GM21526 (cell line): Measurements from ENCODE around the gene SYT7.

Experiments
- ATAC-seq: cut with Tn5 transposase; IDR thresholded peaks from one replicate; pipeline ENCODE4 v1.9.1; 2021; ENCODE audit warnings: moderate library complexity; ENCODE audit not compliant: unreplicated experiment, low FRiP score

SYT7 gene

DNA sequence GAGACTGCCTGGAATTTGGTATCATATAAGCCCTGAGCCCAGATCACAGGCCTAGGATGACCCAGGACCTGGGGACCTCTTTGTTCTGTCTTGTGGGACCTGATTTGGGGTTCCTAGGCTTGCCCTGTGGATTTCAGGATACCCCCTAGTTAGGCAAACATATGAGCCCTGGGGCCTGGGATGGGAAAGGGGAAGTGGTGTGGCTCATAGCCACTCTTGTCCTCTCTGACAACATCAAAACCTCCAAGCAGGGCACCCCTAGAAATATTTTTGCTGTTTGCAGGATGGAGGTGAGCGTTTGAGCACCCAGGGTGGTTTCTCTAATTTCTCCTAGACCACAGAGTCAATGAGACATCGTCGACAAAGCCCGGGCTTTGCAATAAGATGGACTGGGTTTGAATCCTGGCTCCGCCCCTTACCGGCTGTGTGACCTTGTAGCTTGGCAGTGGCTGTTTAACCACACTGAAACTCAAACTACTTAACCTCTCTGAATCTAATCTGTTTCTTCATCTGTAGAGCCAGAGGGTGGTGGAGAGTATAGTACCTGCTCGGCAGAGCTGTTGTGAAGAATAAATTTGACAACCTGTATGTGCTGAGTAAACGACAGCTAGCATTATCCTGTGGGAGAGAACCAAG lies 77.6 kb downstream of the SYT7 start:
- ATAC-seq = no peak

DNA sequence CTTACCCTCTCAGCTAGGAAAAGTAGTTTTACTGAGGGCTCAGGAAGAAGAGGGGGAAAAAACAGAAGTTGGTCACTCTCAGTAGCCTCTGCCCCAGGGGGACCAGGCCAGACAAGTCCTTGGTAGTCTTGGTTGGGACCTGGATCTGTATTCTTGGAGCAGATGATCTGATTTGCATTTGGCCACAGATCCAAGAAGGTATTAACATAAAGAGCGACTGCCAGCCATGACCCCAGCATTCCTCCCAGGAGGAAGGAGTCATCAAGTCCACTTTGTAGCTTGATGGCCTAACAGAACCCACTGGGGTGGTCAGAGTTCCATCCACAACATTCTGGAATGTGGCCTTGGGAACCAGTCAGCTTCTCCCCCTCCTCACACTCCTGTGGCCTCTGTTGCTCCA lies 78.4 kb downstream of the SYT7 start:
- no peak for ATAC-seq

DNA sequence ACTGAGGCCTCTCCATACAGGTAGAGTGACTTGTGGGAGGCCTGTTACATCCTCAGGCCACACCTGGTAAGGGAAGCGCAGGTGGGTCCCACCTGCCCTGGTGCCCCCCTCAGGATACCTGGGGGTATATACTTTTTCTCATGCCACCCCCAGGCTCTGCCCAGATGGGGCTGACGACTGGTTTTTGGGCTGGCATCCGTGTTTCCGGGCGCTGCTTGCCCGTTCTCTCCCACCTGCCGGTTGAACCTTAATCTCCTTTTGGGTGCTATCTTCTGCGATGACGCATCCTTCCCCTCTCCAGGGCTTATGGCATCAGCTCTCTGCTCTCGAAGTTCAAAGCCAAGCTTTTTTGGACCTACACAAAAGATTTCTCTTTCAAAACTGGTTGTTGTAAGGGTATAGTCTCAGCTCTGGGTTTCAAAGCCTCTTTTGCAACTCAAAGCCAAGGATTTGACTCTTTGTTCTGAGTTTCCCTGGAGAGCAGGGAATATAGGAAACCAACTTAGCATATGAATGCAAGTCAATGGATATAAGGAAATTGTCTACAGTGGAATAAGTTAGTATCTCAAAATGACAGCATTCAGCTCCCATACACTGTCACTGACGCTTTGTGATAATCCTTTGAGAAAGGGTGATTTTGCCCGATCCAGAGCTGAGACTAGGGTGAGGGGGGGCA lies 80.9 kb downstream of the SYT7 start:
- ATAC-seq = no peak

DNA sequence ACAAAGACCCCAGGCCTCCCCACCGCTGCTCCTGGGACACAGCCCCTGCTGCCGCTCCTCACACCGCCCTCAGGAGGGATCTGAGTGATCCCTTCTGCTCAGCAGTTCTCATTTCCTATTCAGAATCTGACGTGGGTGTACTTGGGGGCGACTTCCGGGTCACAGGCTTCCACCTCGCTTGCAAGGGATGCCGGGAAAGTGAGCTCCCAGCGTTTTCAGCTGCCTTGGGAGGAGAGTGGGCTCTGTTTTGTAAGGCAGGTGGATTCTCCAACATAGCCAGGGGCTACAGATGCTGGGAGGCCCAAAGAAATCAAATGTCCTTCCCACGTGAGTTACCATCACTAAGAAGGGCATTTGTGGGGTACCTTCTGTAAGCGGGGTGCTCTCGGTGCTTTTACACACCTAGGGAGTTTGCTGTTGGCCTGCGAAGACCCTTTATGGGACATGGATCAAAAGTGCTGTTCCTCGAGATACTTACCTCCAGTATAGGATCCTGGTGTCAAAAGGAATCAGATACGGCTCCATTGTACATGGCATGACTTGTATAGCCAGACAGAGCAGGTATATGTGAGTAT lies 82.0 kb downstream of the SYT7 start:
- ATAC-seq = no peak

DNA sequence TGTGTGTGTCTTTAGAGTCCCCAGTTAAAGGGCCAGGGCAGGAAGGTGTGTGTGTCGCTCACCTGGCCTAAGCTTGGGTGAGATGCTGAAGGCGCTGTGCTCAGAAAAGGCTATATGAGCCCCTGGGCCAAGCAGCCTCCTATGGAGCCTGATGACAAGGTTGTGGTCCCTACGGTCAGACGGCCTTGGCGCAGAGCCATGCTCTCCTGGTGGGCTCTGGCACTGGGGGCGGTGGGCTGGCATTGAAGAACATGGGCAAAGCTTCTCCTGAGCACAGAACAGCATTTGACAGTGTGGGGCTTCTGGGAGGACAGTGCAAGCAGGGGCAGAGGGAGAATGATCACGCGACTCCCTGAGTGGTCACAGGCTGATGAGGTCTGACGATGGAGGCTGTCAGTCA lies 83.0 kb downstream of the SYT7 start:
- ATAC-seq = no peak

DNA sequence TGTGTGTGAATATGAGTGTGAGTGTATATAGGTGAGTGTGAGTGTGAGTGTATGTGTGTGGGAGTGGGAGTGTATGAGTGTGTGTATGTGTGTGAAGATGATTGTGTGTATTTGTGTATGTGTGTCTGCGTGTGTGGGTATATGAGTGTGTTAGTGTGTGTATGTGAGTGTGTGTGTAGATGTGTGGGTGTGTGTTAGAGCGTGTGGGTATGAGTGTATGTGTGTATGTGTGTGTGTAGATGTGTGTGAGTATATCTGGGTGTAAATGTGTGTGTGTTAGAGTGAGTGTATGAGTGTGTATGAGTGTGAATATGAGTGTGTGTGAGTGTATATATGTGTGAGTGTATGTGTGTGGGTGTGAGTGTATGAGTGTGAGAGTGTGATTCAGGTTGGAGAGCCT lies 83.4 kb downstream of the SYT7 start:
- ATAC-seq = no peak

DNA sequence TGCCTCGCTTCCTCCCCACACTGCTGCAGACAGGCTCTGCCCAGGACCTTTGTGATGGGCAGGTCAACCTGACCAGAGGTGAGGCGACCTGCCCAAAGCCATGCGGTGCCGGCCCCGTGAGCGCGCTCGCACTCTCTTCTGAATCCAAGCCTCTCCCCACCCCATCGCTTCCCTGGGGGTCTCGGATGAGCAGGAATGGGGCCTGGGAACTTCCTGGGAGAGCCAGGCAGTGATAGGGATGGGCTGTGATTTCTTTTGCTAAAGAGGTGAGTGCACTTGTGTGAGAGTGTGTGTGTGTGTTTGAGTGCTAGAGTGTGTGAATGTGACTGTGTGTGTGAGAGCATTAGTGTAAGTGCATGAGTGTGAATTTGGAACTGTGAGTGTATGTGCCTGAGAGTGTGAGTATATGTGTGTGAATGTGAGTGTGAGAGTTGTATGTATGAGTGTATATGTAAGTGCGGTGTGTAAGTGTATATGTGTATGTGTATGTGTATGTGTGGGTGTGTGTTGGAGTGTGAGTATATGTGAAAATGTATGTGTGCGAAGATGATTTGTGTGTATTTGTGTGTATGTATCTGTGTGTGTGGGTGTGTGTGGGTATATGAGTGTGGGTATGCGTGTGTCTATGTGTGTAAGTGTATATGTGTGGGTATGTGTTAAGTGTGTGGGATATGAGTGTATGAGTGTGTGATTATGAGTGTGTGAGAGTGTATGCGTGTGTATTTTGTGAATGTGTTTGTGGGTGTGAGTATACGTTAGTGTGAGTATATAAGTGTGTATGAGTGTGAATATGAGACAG lies 84.1 kb downstream of the SYT7 start:
- ATAC-seq = no peak

DNA sequence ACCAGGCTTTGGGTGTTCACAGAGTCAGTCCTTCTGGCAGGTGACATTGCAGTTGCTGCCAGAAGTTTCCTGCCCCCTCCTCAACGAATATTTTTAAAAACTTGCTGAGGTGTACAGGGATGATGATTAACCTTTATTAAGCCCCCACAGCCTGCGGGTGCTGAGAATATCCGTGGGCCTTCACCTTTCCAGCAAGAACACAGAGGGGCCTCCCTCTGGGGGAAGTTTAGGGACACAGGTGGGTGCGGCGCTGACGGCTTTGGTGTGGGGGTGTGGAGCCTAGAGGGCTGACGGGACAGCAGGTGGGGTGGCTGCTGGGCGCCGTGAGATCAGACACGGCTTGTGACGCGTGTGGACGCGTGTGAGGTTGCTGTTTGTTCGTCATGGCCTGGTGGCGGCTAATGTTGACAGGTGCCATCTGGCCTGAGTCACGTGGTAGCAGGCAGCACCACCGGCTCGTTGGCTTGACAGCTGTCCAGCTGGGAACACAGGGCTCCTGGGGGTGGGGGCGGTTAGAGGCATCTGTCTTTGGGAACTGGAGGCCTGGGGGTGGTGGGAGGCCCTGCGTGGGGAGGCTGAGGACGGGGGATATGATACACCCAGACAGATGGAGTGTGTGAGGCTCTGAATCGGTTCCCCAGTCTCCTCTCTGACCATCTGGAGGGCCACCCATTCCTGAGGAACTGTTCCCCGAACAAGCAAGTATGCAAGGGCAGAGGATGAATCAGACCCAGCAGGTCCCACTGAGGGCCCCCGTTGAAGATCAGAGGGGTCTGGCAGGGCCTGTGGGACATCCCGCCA lies 84.9 kb downstream of the SYT7 start:
- no peak for ATAC-seq

DNA sequence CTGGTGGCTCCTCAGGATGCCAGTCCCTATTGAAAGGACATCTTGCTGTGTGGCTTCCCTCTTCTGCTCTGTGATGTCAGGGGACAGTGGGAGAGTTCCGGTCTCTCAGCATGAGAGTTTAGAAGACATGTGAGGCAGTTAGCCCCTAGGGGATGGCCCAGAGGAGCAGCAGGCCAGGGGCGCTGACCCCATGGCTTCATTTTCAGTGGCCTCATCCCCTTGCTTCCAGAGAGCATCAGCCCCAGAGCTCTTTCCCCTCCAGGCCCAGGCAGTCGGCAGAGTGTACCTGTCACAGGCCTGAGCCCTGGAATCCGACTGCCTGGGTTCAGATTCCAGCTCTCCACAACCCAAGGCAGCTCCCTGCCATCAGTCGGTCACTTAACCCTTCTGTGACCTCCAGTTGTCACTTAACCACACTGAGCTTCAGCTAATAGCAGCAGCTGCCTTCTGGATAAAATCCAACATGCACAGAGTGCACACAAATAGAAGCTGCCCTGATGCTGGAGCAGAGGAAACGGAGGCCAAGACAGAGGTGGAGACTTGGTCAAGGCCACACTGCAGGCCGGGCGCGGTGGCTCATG lies 86.4 kb downstream of the SYT7 start:
- no peak for ATAC-seq

DNA sequence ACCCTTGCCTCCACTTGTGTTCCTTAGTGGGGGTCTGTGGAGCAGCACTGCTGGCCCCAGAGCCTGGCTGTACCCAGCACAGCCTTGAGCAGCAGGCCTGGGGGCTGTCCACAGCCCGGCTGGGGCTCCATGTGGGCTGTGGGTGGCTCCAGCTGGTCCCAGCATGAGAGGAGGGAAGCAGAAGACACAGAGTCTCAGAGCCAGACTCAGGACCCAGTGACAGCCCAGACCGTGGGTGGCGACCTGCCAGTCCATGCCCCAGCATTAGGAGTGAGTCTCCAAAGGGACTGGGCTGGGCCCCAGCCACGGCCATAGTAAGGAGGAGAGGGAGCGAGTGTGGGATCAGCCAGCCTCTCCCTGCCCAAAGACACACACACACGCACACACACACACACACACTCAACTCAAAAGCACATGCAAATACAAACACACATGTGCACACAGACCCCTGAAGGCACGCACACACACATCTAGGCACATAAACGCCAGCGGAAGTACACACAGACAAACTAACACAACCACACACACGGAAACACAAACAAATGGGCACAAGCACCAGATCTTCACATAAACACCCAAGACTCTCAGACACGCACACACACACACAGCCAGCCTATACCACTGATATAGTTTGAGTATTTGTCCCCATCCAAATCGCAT lies 89.0 kb downstream of the SYT7 start:
- no peak for ATAC-seq

DNA sequence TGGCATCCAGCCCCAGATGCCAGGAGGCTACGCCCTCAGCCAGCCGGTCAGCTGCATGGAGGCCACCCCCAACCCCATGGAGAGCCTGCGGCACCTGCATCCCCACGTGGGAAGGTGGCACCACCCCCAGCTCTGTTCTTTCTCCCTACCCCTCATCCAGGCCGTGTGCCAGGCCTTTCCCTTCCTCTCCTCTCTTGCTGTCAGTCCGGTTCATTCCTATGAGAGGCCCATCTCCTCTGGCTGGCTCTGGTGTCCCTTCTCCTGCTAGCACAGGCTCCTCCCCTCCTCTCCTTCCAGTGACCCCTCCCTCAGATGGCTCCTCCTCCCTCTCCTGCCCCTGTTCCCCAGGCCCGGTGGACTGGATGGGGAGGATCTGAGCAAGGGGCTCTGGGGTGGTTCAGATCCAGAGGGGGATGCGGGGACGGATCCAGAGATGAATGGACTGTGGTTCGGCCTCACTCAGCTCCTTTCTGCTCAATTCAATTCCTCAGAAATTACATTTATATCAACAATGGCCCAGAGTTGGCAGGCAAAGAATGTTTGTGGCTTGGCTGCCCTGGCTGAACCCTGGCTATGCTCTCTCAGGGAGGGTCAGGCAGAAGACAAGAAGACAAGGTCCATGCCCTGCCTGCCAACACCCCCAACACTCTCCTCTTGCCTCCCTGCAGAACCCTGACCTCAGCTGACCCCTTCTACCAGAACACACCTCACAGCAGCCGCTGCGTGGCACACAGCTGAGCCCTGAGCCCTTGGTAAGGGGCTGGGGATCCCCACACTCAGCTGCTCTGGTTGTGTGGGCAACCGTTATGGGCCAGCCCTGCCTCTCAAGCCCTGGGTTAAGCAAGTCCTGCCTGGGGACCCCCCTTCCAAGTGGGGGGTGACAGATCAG lies 90.8 kb downstream of the SYT7 start:
- ATAC-seq = no peak

DNA sequence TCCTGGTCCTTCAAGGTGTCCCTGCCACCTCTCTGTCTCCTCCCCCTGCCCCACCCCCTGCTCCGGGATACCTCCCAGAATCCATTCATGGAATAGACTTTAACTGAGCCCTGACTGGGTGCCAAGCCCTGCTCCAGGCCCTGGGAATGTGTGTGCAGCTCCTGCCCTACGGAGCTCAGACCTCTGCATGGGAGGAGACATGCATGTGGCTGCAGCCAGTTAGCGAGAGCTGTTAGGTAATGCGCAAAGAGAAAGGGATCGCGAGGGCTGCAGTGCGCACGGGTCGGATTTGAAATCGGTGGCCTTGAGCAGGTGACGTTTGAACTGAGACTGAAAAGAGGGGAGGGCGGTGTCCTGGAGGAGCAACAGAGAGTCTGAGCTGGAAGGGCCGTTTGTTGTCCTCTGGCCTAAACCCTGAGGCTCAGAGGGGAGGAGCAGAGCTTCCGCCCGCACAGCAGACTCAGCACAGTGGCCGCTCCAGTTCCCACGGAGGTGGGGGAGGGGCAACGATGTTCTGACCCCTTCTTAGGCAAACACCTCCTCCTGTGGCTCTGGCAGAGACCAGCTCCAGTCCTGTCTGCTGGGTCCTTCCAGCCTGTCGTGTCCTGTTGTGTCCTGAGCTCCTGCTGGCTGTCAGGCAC lies 92.1 kb downstream of the SYT7 start:
- no peak for ATAC-seq

DNA sequence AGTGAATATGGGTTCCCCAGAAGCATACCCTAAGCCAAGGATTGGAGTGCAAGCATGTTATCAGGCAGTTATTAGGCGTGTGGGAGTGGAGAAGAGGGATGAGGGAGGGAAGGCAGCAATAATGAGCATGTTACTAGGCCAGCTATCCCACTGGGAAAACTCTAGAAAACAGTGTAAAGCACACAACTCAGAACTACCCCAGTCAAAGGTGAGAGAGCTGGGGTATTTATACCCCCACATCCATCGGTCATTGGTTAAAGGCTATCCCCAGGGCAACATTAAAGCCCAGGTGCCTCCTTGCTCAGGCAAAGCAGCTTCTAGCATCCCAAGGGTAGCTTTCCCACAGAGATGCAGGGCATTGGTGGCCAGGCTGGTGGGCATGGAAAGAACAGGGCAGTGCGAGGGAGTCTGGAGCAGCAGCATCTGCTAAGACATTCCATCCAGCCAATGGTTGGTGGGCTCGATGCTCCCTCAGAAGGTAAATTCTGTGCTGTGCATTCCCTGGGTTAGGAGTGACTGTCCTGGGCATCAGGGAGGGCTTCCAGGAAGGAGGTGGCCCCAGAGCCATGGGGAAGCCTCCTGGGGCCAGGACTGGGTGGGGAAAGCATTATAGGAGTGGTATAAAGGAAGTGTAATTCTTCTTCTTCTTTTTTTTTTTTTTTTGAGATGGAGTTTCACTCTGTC lies 93.4 kb downstream of the SYT7 start:
- no peak for ATAC-seq

DNA sequence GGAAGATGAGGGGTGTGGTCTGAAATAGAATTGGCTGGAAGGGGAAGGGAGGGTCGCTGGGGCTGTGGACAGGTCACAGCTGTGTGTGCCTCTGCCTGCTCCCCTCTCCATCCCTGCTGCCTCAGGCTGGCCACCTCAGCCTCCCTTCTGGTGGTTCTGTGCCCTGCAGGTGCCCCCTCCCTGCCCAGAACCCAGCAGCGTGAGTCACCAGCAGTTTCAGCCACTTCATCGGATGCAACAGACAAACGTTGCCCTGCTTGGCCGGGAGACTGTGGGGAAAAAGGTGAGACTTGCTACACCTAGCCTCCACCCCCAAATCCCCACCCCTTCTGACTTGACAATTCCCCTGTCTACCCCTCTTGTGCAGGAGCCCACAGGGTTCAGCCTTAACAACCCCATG lies 94.1 kb downstream of the SYT7 start:
- ATAC-seq = no peak

DNA sequence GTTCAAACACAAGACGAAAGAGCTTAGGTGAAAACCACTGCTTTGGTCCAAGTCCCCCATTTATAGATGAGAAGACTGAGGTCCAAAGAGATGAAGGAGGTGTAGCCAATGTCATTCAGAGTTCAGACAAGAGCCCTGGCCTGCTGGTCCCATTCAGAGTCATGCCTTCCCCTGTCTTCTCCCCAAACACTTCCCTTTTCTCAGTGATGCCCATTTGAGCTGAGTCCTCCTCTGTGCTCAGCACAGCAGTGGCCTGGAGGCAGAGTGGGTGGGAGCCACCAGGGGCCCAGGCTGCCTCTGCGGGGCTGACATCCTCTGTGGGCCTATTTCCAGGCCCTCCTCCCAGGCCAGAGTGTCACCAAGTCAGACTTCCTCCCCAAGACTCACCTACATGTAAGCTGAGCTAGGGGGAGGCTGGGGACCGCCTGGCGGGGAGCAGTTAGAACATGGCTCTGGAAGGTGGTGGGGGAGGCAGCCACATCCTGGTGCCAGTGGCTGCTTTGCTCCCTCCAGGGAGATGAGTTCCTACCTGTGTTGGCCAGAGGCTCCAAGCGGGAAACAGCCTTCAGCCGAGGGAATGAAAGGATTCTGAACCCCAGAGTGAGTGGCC lies 94.8 kb downstream of the SYT7 start:
- ATAC-seq = no peak

DNA sequence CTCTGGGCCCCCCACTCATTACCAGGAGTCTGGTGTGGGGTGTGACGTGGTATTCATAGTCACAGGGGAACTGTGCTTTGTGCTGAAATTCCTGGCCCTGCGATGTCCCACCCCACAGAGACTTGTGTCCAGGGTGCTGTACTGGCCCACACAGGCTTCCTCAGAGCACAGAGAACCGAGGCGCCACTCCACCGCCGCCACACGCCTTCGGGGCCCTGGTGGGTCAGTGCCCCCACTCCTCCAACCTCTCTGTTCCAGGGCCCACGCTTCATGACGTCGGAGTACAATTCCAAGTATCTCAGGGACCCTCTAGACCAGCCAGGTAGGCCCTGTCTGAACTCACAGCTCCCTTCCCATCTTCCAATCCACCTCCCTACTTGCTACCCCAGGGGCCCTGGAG lies 95.8 kb downstream of the SYT7 start:
- ATAC-seq = no peak

DNA sequence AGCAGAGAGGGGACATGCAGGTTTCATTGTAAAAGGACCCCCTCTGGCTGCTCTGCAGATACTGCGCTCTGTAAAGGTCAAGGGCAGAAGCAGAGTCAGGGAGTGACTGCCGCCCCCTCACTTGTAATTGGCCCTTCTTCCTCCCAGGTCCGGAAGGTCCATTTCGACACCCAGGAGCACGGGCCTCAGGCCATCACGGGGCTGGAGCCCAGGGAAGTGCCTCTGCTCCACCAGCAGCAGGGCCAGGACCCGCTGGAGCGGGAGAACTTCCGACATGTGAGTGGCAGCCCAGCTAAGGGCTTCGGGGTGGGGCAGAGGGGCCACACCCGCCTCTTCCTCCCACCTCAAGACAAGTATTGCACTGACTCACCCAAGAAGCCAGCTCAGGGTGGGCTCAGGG lies 96.3 kb downstream of the SYT7 start:
- no peak for ATAC-seq
